Measurements from ENCODE around the gene FGF14. TPM values are rescaled to one million over a fixed set of nuclear protein-coding genes. Genes with fewer than 3 reads are reported as not detected.

The FGF14 gene
- total RNA-seq, 4 donors from 2014 or later, result 0.12 to 3.5 (median 1.3) TPM

GRCh38 chr13:101930331-101930730 is 471.5 kb downstream of the FGF14 start:
- DNase-seq (ENCODE audit: low spot score) (no peak), ATAC-seq (ENCODE audit: low FRiP score) (no peak)
- TF ChIP-seq, protein P1, sequence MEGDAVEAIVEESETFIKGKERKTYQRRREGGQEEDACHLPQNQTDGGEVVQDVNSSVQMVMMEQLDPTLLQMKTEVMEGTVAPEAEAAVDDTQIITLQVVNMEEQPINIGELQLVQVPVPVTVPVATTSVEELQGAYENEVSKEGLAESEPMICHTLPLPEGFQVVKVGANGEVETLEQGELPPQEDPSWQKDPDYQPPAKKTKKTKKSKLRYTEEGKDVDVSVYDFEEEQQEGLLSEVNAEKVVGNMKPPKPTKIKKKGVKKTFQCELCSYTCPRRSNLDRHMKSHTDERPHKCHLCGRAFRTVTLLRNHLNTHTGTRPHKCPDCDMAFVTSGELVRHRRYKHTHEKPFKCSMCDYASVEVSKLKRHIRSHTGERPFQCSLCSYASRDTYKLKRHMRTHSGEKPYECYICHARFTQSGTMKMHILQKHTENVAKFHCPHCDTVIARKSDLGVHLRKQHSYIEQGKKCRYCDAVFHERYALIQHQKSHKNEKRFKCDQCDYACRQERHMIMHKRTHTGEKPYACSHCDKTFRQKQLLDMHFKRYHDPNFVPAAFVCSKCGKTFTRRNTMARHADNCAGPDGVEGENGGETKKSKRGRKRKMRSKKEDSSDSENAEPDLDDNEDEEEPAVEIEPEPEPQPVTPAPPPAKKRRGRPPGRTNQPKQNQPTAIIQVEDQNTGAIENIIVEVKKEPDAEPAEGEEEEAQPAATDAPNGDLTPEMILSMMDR (IDR thresholded peaks at IDR 0.05), result no peak

- ATAC-seq (ENCODE audit: low FRiP score) (no peak), DNase-seq (ENCODE audit: low spot score) (no peak)
- TF ChIP-seq, protein P1 (IDR thresholded peaks at IDR 0.05), result no peak
These were observed 476.1 kb downstream of the FGF14 start for GRCh38 chr13:101925731-101926130.

DNA sequence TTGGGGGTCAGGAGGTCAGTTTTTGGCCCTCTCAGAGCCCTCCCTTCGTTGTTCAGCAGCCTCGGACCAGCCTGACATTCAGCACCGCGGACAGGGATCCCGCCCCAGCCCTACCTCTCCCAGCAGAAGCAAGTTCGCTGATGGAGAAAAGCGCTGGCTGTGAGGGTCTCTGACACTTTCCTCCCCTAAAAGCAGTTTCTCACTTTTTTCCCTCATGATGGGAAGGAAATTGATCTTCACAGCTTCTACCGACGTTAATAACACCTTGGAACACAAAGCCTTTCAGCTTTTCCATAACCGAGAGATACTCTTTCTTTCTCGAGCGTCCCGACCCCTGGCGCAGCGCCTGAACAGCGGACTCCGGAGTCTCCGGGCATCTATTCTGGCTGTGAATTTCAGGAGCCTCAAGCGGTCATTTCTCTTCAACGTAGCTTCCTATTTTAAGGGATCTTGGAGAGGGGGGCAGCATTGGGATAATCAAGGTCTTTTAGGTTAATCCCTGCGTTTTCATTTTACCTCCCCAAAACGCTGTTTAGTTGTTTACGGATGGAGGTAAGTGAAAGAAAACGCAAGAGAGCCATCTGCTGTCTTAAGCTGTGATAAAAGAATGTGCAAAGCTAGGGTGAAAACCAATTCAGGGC is 482.2 kb downstream of the FGF14 start:
- ATAC-seq (ENCODE audit: low FRiP score), result no peak
- no peak for DNase-seq (ENCODE audit: low spot score)
- TF ChIP-seq, protein P1 (IDR thresholded peaks at IDR 0.05), result no peak

DNA sequence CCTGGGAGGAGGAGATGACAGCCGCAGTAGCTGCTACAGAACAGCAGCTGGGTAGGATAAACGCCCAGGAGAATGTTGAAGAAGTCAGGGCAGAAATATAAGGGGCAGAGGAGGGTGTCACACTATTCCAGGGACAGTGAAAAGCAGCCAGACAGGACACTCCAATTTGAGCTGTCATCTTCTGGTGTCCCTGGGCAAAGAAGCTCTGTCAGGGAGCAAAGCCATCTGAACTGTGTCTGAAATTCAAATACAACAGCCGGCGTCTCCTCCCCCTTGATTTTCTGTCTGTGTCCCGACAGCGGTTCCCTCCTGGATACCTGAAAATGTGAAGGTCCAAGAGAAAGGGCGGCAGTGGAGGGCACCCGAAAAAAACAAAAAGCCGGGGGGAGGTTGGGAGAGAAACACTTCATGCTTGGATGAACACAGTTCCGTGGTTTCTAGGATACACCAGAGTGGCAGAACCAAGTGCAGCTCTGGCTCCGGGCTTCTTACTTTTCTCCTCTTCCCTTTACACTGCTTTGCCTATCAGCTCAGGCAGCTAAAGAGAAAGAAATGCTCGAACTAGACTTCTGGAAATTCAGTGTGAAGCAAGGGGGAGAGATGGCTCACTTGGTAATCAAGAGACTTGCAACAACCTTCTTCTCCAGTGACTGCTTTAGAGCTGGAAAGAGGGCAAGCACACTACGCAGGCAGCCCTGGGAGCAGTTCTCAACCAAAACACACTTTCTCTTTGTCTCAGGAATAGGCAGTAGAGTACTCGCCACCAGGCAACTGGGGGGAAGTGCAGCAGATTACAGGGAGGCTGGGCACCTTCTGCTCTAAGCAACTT is 483.8 kb downstream of the FGF14 start:
- TF ChIP-seq, protein P1 (IDR thresholded peaks at IDR 0.05), result no peak
- ATAC-seq (ENCODE audit: low FRiP score) (no peak), DNase-seq (ENCODE audit: low spot score) (no peak)

DNA sequence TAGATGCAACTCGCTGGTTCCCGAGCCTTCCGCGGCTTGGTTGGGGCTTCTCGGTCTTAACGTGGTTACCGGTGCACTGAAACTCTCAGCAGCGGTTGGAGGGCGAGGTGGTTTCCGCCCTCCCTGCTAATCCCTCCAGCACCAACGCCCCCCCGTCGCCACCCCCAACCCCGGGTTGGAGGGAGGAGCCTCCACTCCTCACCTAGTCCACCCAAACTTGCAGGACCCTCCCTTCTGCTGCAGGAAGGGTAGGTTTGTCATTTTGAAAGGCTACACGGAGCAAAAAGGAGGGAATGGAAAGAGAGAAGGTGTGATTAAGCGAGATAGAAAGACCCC is 484.4 kb downstream of the FGF14 start:
- ATAC-seq (ENCODE audit: low FRiP score) (no peak), DNase-seq (ENCODE audit: low spot score) (no peak)
- TF ChIP-seq, protein P1 (IDR thresholded peaks at IDR 0.05), result no peak

DNA sequence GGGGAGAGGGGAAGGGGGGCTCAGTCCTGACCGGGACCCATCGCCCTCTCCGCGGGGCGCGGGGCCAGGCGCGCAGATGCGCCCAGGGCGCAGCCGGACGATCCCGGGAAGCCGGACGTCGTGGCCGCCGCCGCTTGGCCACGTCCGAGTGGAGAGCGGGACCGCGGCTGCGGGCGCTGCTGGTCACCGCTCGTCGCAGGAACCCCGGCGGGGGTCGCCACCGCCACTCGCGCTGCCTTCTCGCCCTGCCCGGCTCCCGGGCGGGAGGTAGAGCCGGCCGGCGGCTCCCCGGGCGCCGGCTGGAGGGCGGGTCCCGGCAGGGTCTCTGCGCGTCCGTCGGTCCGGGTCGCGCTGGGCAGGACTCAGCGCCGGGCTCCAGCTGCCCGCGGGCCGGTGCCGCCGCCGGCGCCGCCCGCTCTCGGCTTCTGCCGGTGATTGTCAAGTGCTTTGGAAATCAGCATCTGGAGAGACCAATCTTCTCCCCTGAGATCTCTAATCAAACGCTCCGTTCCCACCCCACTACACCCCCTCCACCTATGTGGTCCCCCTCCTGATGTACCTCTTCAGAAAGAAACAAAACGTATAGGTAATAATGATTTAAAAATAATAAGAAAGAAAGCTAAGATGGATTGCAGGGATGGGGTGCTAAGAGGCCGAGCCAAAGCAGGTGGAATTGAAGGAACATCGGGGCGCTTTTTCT is 484.9 kb downstream of the FGF14 start:
- DNase-seq (ENCODE audit: low spot score) (no peak), ATAC-seq (ENCODE audit: low FRiP score) (no peak)
- TF ChIP-seq, protein P1 (IDR thresholded peaks at IDR 0.05), result no peak

All from omental fat pad (tissue), 4 donors.